Colonic mucosa (tissue), 4 donors: ENCODE results near the gene AGFG2. TPM values are rescaled to one million over a fixed set of nuclear protein-coding genes. Genes with fewer than 3 reads are reported as not detected.
A peak's percentile ranks its signal among the peaks of the same experiment; 100 is the strongest.

ENCODE experiments used
- DNase-seq: peaks from one replicate; pipeline ENCODE4 v3.0.0-alpha.2; 2020
- H3K27ac ChIP-seq: fragments of 200-600 bp; one replicate; pipeline ENCODE4 v1.8.0; 2021
- H3K27me3 ChIP-seq: fragments of 200-600 bp; one replicate; pipeline ENCODE4 v1.8.0; 2021
- H3K36me3 ChIP-seq: fragments of 200-600 bp; one replicate; pipeline ENCODE4 v1.8.0; 2021
- H3K4me1 ChIP-seq: fragments of 200-600 bp; one replicate; pipeline ENCODE4 v1.8.0; 2021; ENCODE audit warnings: mild to moderate bottlenecking
- H3K4me3 ChIP-seq: fragments of 200-600 bp; one replicate; pipeline ENCODE4 v1.8.0; 2021
- H3K9ac ChIP-seq, 2 donors: one replicate each; pipeline ENCODE4 v1.7.0; 2013; ENCODE audit warnings: control low read depth in 2 of 2, low read depth in 2 of 2, low read length in 2 of 2
- H3K9me3 ChIP-seq: fragments of 200-600 bp; one replicate; pipeline ENCODE4 v1.8.0; 2021
- intact Hi-C: fragments of 100-400 bp; cut with DNase I; formaldehyde crosslinking; loops from one replicate; pipeline ENCODE4 v1.14.1; 2022
- total RNA-seq, 2 donors: library from RNA; stranded (reverse); fragmentation: NEBNext Ultra II Directional in 1 of 2; extraction: Animal tissue kit (Norgen Biotek cat#: 25700) in 1 of 2; gene quantifications; one replicate each; pipeline ENCODE4 v1.2.1, GENCODE V29; 2021
- TF ChIP-seq, protein P1 (sequence below): fragments of 200-600 bp; IDR thresholded peaks from one replicate; pipeline ENCODE4 v1.8.0; 2022; ENCODE audit warnings: antibody characterized with exemption, mild to moderate bottlenecking
- donor health status: healthy.
- donor health status: DM: no; HTN: no; CAD: no.
- donor health status: DM: no; HTN: no; CAD: no.

Gene AGFG2
- total RNA-seq, 2 donors from 2014 or later, result 81.3 to 97.4 TPM

DNA sequence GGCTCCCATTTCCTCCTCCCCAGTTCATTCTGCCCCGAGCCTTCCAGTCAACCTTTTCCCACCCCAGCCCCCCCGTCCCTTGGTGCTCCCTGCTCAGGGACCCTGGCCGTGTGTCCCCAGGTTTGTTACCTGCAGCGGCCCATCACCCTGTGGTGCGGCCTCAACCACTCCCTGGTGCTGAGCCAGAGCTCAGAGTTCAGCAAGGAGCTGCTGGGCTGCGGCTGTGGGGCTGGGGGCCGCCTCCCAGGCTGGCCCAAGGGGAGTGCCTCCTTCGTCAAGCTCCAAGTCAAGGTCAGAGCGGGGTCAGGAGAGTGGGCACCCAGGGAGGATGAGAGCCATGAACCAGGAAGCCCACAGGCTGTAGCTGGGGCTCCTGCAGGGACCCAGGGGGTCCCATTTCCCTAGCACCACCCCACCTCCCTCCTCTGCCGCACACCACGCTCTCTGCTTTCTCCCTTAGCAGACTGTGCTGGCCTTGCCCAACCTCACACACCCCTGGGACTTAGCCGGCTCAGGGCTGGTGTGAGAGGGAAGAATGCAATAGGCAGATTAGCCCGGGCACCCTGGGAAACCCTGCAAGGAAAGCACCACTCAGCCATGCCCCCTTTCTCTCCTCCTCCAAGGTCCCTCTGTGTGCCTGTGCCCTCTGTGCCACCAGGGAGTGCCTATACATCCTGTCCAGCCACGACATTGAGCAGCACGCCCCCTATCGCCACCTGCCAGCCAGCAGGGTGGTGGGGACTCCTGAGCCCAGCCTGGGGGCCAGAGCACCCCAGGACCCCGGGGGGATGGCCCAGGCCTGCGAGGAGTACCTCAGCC is 61.1 kb downstream of the AGFG2 start:
- Histone ChIP-seq H3K9ac (no peak overlapping the region), H3K27ac (no peak overlapping the region), H3K9me3 (no peaks in the 10 kb centered on the region), H3K27me3 (no peaks in the 10 kb centered on the region), H3K36me3 (no peaks in the 10 kb centered on the region), H3K4me3 (no peak overlapping the region), H3K4me1 (peaks cover 3% of the 10 kb centered on the region)
- TF ChIP-seq, protein P1, sequence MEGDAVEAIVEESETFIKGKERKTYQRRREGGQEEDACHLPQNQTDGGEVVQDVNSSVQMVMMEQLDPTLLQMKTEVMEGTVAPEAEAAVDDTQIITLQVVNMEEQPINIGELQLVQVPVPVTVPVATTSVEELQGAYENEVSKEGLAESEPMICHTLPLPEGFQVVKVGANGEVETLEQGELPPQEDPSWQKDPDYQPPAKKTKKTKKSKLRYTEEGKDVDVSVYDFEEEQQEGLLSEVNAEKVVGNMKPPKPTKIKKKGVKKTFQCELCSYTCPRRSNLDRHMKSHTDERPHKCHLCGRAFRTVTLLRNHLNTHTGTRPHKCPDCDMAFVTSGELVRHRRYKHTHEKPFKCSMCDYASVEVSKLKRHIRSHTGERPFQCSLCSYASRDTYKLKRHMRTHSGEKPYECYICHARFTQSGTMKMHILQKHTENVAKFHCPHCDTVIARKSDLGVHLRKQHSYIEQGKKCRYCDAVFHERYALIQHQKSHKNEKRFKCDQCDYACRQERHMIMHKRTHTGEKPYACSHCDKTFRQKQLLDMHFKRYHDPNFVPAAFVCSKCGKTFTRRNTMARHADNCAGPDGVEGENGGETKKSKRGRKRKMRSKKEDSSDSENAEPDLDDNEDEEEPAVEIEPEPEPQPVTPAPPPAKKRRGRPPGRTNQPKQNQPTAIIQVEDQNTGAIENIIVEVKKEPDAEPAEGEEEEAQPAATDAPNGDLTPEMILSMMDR, result no peak
- intact Hi-C loops, result loop anchor here (10.0 kb wide), 1 partner anchor 75 kb away; the partner anchor contains the start of gene GNB2
- DNase-seq, result no peak

DNA sequence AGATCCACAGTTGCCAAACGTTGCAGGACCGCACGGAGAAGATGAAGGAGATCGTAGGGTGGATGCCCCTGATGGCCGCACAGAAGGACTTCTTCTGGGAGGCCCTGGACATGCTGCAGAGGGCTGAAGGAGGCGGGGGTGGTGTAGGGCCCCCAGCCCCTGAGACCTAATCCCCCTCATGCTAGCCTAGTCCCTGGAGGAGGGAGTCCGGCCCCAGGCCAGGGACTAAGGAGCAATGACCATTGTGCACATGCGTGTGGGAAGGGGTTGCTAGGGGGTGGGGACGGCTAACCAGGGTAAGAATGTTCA is 61.7 kb downstream of the AGFG2 start:
- intact Hi-C loops, result loop anchor here (10.0 kb wide), 1 partner anchor 74 kb away; the partner anchor contains the start of gene GNB2
- H3K4me3 ChIP-seq, result no peak overlapping the region
- no peaks in the 10 kb centered on the region for H3K9me3 ChIP-seq
- H3K4me1 ChIP-seq, result peaks cover 5% of the 10 kb centered on the region
- H3K36me3 ChIP-seq, result no peaks in the 10 kb centered on the region
- no peaks in the 10 kb centered on the region for H3K27me3 ChIP-seq
- H3K27ac ChIP-seq, result no peak overlapping the region
- DNase-seq, result no peak
- TF ChIP-seq, protein P1, result no peak
- H3K9ac ChIP-seq, result no peak overlapping the region

DNA sequence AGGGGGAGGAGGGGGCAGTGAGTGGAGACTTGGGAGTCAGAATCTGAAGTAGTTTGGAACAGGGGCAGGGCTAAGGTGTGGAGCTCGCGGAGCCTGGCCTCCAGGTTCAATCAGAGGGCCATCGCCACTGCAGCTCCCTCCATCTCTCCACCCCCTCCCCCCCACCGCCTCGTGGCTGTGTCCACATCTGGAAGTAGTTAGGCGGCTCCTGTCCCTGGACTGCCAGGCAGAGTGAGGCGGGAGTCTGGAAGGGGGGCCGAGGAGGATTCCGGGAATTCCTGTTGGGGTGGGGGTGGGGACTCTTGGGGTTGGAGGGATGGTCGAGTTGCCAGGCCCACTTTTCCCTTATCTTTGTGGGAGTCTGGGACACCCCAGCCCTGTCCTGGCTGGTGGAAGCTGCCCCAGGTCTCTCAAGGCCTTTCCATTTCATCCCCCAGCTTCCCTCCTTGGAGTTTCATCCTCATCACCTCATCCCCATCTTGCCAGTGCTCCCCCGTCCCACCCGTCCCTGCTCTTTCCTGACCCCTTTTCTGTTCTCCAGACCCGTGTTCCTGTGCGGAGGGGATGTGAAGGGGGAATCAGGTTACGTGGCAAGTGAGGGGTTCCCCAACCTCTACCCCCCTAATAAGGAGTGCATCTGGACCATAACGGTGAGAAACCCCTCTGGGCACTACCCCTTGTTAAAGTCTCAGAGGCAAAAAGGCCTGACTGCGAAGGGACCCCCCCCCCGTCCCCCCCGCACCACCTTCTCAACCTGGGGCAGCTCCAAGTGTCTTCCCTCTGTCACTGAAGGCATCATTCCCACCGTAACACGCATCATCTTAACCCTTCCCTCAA is 64.1 kb downstream of the AGFG2 start:
- H3K4me3 ChIP-seq, result peak overlapping the region; percentile 83
- H3K9me3 ChIP-seq, result no peaks in the 10 kb centered on the region
- no peaks in the 10 kb centered on the region for H3K27me3 ChIP-seq
- peak; percentile 56 for DNase-seq
- TF ChIP-seq, protein P1, result no peak
- peak overlapping the region; percentile 53 to 55 for H3K9ac ChIP-seq
- peaks cover 5% of the 10 kb centered on the region for H3K4me1 ChIP-seq
- peak overlapping the region; percentile 65 for H3K27ac ChIP-seq
- no peaks in the 10 kb centered on the region for H3K36me3 ChIP-seq
- intact Hi-C loops, result loop anchor here (10.0 kb wide), 1 partner anchor 72 kb away; the partner anchor contains the start of gene GNB2

DNA sequence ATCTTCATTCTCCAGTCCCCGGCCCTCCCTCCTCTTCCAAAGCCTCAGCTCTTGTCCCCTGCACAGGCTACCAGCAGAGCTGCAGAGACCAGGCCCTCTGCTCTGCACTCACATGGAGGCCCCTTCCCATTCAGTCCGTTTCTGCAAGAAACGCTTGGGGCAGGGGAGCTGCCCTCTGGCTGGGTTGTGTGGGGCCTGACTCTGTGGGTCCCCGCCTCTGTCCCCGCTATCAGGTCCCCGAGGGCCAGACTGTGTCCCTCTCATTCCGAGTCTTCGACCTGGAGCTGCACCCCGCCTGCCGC is 64.7 kb downstream of the AGFG2 start:
- TF ChIP-seq, protein P1, result no peak
- peak overlapping the region; percentile 53 to 55 for H3K9ac ChIP-seq
- H3K4me1 ChIP-seq, result peaks cover 5% of the 10 kb centered on the region
- no peaks in the 10 kb centered on the region for H3K27me3 ChIP-seq
- H3K9me3 ChIP-seq, result no peaks in the 10 kb centered on the region
- DNase-seq, result peak; percentile 27
- H3K27ac ChIP-seq, result peak overlapping the region; percentile 65
- peak overlapping the region; percentile 83 for H3K4me3 ChIP-seq
- H3K36me3 ChIP-seq, result no peaks in the 10 kb centered on the region
- intact Hi-C loops, result loop anchor here (10.0 kb wide), 1 partner anchor 71 kb away; the partner anchor contains the start of gene GNB2
